Kidney (tissue), 14 donors: ENCODE measurements around the gene NPVF. TPM values are rescaled to one million over a fixed set of nuclear protein-coding genes. Genes with fewer than 3 reads are reported as not detected.

ENCODE experiments used
- DNase-seq, 5 donors: peaks; one replicate each; pipeline ENCODE4 v3.0.0-alpha.2; 2013 to 2020
- FAIRE-seq: peaks from 2 replicates; lab custom pipeline; 2012; peaks lifted over from hg19 to GRCh38; lab: Jason Lieb, UNC
- H3K27ac ChIP-seq, 2 donors: one replicate each; pipeline ENCODE4 v1.7.0; 2013; ENCODE audit warnings: low read depth in 2 of 2, low read length in 2 of 2, inconsistent platforms in 1 of 2
- H3K27me3 ChIP-seq: one replicate; pipeline ENCODE4 v1.7.1; 2013; ENCODE audit warnings: low read length, inconsistent platforms; ENCODE audit not compliant: control insufficient read depth, insufficient read depth
- H3K36me3 ChIP-seq, 3 donors: one replicate each; pipeline versions ENCODE4 v1.7.0 to v1.7.1; 2013; ENCODE audit warnings: low read length in 3 of 3, control low read depth in 1 of 3, inconsistent platforms in 1 of 3; ENCODE audit not compliant: insufficient read depth in 3 of 3, control insufficient read depth in 2 of 3
- H3K4me1 ChIP-seq, 3 donors: one replicate each; pipeline versions ENCODE4 v1.7.0 to v1.7.1; 2013; ENCODE audit warnings: low read length in 3 of 3, inconsistent platforms in 1 of 3, low read depth in 1 of 3; ENCODE audit not compliant: control insufficient read depth in 2 of 3, insufficient read depth in 2 of 3
- H3K4me3 ChIP-seq, 3 donors: one replicate each; pipeline versions ENCODE4 v1.7.0 to v1.8.1; 2013; ENCODE audit warnings: low read length in 3 of 3, control low read depth in 1 of 3, inconsistent platforms in 1 of 3
- H3K9ac ChIP-seq, 3 donors: one replicate each; pipeline versions ENCODE4 v1.7.0 to v1.7.1; 2013; ENCODE audit warnings: low read length in 3 of 3, control low read depth in 1 of 3, inconsistent platforms in 1 of 3
- H3K9me3 ChIP-seq, 3 donors: one replicate each; pipeline versions ENCODE4 v1.7.0 to v1.7.1; 2013; ENCODE audit warnings: low read length in 3 of 3, control low read depth in 1 of 3, inconsistent platforms in 1 of 3; ENCODE audit not compliant: control insufficient read depth in 2 of 3, insufficient read depth in 1 of 3
- intact Hi-C: fragments of 100-400 bp; cut with DNase I; formaldehyde crosslinking; loops from one replicate; pipeline ENCODE4 v1.11.1; 2022
- polyA plus RNA-seq: library from polyadenylated mRNA; stranded (reverse); fragments of 350-450 nt; fragmentation: Illumina TruSeq; extraction: RNeasy Lipid Tissue Mini Kit (QIAGEN cat#74804); gene quantifications from one replicate; pipeline ENCODE4 v1.2.3, GENCODE V29; 2014; ENCODE audit warnings: low read depth, low replicate concordance; ENCODE audit not compliant: insufficient read depth
- total RNA-seq: library from RNA; stranded (reverse); fragmentation: NEBNext Ultra II Directional; extraction: Animal tissue kit (Norgen Biotek cat#: 25700); gene quantifications from one replicate; pipeline ENCODE4 v1.2.1, GENCODE V29; 2021
- TF ChIP-seq, protein P1 (sequence below): IDR thresholded peaks from 3 replicates; pipeline ENCODE4 v1.5.1; 2012; ENCODE audit warnings: mild to moderate bottlenecking, moderate library complexity, borderline replicate concordance; ENCODE audit not compliant: insufficient read depth; ENCODE audit errors: extremely low read depth
- donor health status: control.
- donor health status: control.
- donor health status: control.
- donor health status: control.
- donor health status: control.
- donor health status: DM: yes; HTN: yes; CAD: no.
- donor health status: Normal renal cell carcinoma (clear cell type).

NPVF gene
- total and polyA plus RNA-seq, 2 donors from 2014 or later, result not detected

DNA sequence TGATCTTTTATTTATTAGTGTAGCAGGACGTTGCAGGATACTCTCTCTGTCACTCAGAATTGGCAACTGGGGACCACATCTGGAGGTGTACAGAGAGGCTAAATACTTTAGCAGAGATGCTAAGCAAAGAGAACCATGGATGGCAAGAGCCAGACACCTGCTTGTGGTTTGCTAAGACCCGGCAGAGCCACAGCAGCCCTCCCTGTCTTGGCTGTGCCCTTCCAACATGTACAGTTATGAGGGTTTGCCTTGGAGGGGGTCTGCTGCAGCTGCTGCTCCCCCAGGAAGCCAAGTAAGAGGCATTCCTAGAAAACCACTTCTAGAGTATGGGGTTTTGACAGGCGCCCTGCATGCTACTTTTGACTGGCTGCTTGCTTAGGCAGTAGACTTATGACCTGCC lies 5.1 kb downstream of the NPVF start:
- TF ChIP-seq, protein P1, sequence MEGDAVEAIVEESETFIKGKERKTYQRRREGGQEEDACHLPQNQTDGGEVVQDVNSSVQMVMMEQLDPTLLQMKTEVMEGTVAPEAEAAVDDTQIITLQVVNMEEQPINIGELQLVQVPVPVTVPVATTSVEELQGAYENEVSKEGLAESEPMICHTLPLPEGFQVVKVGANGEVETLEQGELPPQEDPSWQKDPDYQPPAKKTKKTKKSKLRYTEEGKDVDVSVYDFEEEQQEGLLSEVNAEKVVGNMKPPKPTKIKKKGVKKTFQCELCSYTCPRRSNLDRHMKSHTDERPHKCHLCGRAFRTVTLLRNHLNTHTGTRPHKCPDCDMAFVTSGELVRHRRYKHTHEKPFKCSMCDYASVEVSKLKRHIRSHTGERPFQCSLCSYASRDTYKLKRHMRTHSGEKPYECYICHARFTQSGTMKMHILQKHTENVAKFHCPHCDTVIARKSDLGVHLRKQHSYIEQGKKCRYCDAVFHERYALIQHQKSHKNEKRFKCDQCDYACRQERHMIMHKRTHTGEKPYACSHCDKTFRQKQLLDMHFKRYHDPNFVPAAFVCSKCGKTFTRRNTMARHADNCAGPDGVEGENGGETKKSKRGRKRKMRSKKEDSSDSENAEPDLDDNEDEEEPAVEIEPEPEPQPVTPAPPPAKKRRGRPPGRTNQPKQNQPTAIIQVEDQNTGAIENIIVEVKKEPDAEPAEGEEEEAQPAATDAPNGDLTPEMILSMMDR, result no peak
- intact Hi-C loops, result no loop called here
- no peak overlapping the region for H3K4me3 ChIP-seq
- no peaks in the 10 kb centered on the region for H3K27me3 ChIP-seq
- DNase-seq (no peak), FAIRE-seq (no peak)
- no peaks in the 10 kb centered on the region for H3K36me3 ChIP-seq
- no peaks in the 10 kb centered on the region for H3K4me1 ChIP-seq
- no peak overlapping the region for H3K27ac ChIP-seq
- no peak overlapping the region for H3K9ac ChIP-seq
- H3K9me3 ChIP-seq, result no peaks in the 10 kb centered on the region

DNA sequence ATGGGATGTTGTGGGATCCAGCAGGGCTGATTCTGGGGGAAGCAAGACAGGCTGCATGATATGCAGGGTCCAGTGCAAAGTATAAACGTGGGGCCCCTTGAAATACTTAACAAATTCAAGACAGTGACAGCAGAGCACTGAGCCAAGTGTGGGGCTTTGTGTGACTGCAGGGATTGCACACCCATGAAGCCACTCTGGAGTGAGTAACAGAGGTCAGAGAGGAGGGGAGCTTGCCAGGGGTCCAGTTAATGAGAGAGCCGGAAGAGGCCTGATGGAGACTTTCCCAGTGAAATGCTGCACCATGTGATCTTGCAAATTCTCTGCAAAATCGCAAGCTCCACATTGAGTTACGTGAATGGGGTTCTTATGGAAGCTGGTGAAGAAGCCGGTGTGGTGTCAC lies 5.6 kb downstream of the NPVF start:
- H3K9ac ChIP-seq, result no peak overlapping the region
- no peaks in the 10 kb centered on the region for H3K27me3 ChIP-seq
- H3K4me3 ChIP-seq, result no peak overlapping the region
- DNase-seq (no peak), FAIRE-seq (no peak)
- intact Hi-C loops, result no loop called here
- no peaks in the 10 kb centered on the region for H3K36me3 ChIP-seq
- TF ChIP-seq, protein P1, result no peak
- H3K9me3 ChIP-seq, result no peaks in the 10 kb centered on the region
- H3K27ac ChIP-seq, result no peak overlapping the region
- no peaks in the 10 kb centered on the region for H3K4me1 ChIP-seq

DNA sequence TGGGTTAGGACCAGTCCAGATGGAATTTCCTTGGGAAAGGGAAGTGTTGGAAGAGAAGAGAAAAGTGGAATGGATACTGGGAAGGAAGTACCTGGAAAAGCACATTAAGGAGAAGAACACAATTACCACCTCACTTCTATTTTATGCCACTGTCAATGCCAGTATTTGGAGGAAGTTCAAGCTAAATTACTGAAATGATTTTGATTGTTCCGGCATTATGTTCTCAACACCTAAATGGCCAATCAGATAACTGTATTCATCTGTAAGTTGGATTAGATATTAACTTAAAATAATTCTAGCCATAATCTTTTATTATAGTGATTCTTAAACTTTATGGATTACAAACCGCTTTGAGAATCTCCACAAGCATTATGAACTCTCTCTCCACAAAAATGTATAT lies 7.3 kb downstream of the NPVF start:
- Histone ChIP-seq H3K9ac (no peak overlapping the region), H3K4me3 (no peak overlapping the region), H3K36me3 (no peaks in the 10 kb centered on the region), H3K27ac (no peak overlapping the region), H3K27me3 (no peaks in the 10 kb centered on the region), H3K9me3 (no peaks in the 10 kb centered on the region), H3K4me1 (no peaks in the 10 kb centered on the region)
- FAIRE-seq, result no peak
- intact Hi-C loops, result no loop called here
- TF ChIP-seq, protein P1, result no peak
- no peak for DNase-seq

DNA sequence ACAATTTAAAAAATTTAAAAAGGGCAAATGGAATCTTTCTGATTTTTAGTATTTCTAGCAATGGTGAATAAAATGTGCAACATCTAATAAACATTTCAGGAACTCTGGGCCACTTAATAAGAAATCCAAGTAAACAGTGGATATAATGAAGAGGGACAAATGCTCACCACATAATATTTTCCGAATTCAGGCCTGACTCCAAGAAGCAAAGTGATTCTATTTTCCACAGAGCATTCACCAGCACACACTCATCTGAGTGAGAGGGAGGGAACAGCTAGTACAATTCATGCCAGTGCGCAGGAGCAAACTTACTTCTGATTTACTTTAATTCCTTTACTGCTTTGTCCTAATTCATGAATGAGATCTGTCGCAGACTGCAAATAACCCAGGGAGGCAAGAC lies 10.1 kb downstream of the NPVF start:
- FAIRE-seq (no peak), DNase-seq (no peak)
- Histone ChIP-seq H3K4me1 (no peaks in the 10 kb centered on the region), H3K27ac (no peak overlapping the region), H3K27me3 (no peaks in the 10 kb centered on the region), H3K36me3 (no peaks in the 10 kb centered on the region), H3K4me3 (no peak overlapping the region), H3K9me3 (no peaks in the 10 kb centered on the region), H3K9ac (no peak overlapping the region)
- intact Hi-C loops, result no loop called here
- TF ChIP-seq, protein P1, result no peak
